HepG2 (cell line): Measurements from ENCODE around the gene COL18A1. TPM values are rescaled to one million over a fixed set of nuclear protein-coding genes. Genes with fewer than 3 reads are reported as not detected.

ENCODE experiments used
- CTCF ChIP-seq: sonication (generic); formaldehyde crosslinking; IDR thresholded peaks from 2 replicates; pipeline ENCODE4 v1.5.0; 2020; ENCODE audit warnings: mild to moderate bottlenecking, missing genetic modification reagents, moderate library complexity
- DMTF1 ChIP-seq: sonication (generic); formaldehyde crosslinking; IDR thresholded peaks from 2 replicates; pipeline ENCODE4 v1.4.0; 2020; ENCODE audit warnings: mild to moderate bottlenecking, missing genetic modification reagents
- FOSL1 ChIP-seq: sonication (generic); formaldehyde crosslinking; IDR thresholded peaks from 2 replicates; pipeline ENCODE4 v1.9.0; 2021; ENCODE audit warnings: missing genetic modification reagents, borderline replicate concordance
- GABPB1 ChIP-seq: IDR thresholded peaks from 2 replicates; pipeline ENCODE4 v1.6.1; 2016; ENCODE audit warnings: mild to moderate bottlenecking, missing genetic modification reagents, moderate library complexity, missing compliant biosample characterization
- GLMP ChIP-seq: sonication (generic); formaldehyde crosslinking; IDR thresholded peaks from 2 replicates; pipeline ENCODE4 v1.9.0; 2021; ENCODE audit warnings: missing genetic modification reagents, mild to moderate bottlenecking, borderline replicate concordance
- KDM2A ChIP-seq: sonication (generic); formaldehyde crosslinking; IDR thresholded peaks from 2 replicates; pipeline ENCODE4 v1.4.0; 2020; ENCODE audit warnings: low read depth, missing genetic modification reagents, borderline replicate concordance
- KDM5B ChIP-seq: sonication (generic); formaldehyde crosslinking; IDR thresholded peaks from 2 replicates; pipeline ENCODE4 v1.4.0; 2020; ENCODE audit warnings: missing genetic modification reagents, mild to moderate bottlenecking, borderline replicate concordance
- LCORL ChIP-seq, 2 experiments: fragments of 450-650 bp in 1 of 2; sonication (generic) in 1 of 2; formaldehyde crosslinking in 1 of 2; IDR thresholded peaks; 2 replicates each; pipeline versions ENCODE4 v1.5.0 to v1.6.1; 2017 to 2020; ENCODE audit warnings: antibody characterized with exemption in 1 of 2, missing genetic modification reagents in 1 of 2
- PATZ1 ChIP-seq: sonication (generic); formaldehyde crosslinking; IDR thresholded peaks from 2 replicates; pipeline ENCODE4 v1.4.0; 2020; ENCODE audit warnings: missing genetic modification reagents
- SKI ChIP-seq: fragments of 450-650 bp; IDR thresholded peaks from one replicate; pipeline ENCODE4 v1.6.1; 2018; ENCODE audit warnings: mild to moderate bottlenecking; ENCODE audit not compliant: partially characterized antibody
- TEAD3 ChIP-seq: optimal IDR thresholded peaks from 2 replicates; pipeline ENCODE3; 2016; ENCODE audit warnings: borderline replicate concordance
- ZBTB7A ChIP-seq: sonication (generic); formaldehyde crosslinking; IDR thresholded peaks from 2 replicates; pipeline ENCODE4 v1.8.0; 2022; ENCODE audit warnings: mild to moderate bottlenecking, missing genetic modification reagents
- ZNF350 ChIP-seq: sonication (generic); formaldehyde crosslinking; IDR thresholded peaks from 2 replicates; pipeline ENCODE4 v1.4.0; 2020; ENCODE audit warnings: mild to moderate bottlenecking, low read depth, missing genetic modification reagents, borderline replicate concordance
- ZNF510 ChIP-seq: sonication (generic); formaldehyde crosslinking; IDR thresholded peaks from 2 replicates; pipeline ENCODE4 v1.4.0; 2020; ENCODE audit warnings: low read depth, mild to moderate bottlenecking, missing genetic modification reagents
- ZNF543 ChIP-seq: sonication (generic); formaldehyde crosslinking; IDR thresholded peaks from 2 replicates; pipeline ENCODE4 v1.4.0; 2020; ENCODE audit warnings: mild to moderate bottlenecking, missing genetic modification reagents
- ZNF678 ChIP-seq: sonication (generic); formaldehyde crosslinking; IDR thresholded peaks from 2 replicates; pipeline ENCODE4 v1.4.0; 2020; ENCODE audit warnings: mild to moderate bottlenecking, missing genetic modification reagents
- ZNF687 ChIP-seq: sonication (generic); formaldehyde crosslinking; IDR thresholded peaks from 2 replicates; pipeline ENCODE4 v1.5.1; 2020; ENCODE audit warnings: mild to moderate bottlenecking, missing genetic modification reagents, moderate library complexity
- polyA plus RNA-seq, 8 experiments: library from polyadenylated mRNA; depleted of rRNA in 3 of 8; stranded (reverse) in 7 of 8; unstranded in 1 of 8; fragments of >200 nt; fragmentation: Illumina TruSeq in 4 of 8; extraction: Trizol in 4 of 8; gene quantifications; 2 replicates each; pipeline versions ENCODE4 v1.2.1 to v1.2.3, GENCODE V29; 2011 to 2016; ENCODE audit warnings: low read depth in 4 of 8, missing spikeins in 1 of 8, mixed read lengths in 1 of 8; ENCODE audit not compliant: insufficient read depth in 1 of 8
- total RNA-seq, 5 experiments: library from RNA; depleted of rRNA; stranded (reverse); fragments of >200 nt; fragmentation: Illumina TruSeq; extraction: Trizol; gene quantifications; 2 replicates each; pipeline ENCODE4 v1.2.3, GENCODE V29; 2016; ENCODE audit warnings: low read depth in 1 of 5

Gene COL18A1
- total and polyA plus RNA-seq, 2 of the 13 experiments (the other 11 are each of a cell fraction or from before 2014, with no cell fraction given), result 79.0 to 102 TPM

- TF ChIP-seq PATZ1 (CRISPR knock-in tag) (peak; percentile 88), ZNF687 (peak; percentile 71; the same call in 1 of the 2 replicates), TEAD3 (CRISPR knock-in tag) (peak; percentile 31), GABPB1 (CRISPR knock-in tag) (peak; percentile 54; the same call in 1 of the 2 replicates), ZNF678 (CRISPR knock-in tag) (0 out of 2 replicates have a peak, but pooled peaks have one; percentile 20), CTCF (CRISPR knock-in tag) (peak; percentile 42), KDM5B (CRISPR knock-in tag) (0 out of 2 replicates have a peak, but pooled peaks have one; percentile 4), ZBTB7A (CRISPR knock-in tag) (0 out of 2 replicates have a peak, but pooled peaks have one; percentile 19), ZNF543 (0 out of 2 replicates have a peak, but pooled peaks have one; percentile 46), FOSL1 (CRISPR knock-in tag) (peak; percentile 47; the same call in 1 of the 2 replicates), GLMP (CRISPR knock-in tag) (no peak), SKI (peak; percentile 7), LCORL (IDR thresholded peaks at IDR 0.05) (no peak), LCORL (CRISPR knock-in tag; IDR thresholded peaks at IDR 0.05) (0 out of 2 replicates have a peak, but pooled peaks have one; percentile 41), KDM2A (CRISPR knock-in tag) (peak; percentile 62; the same call in 1 of the 2 replicates), ZNF350 (no peak), DMTF1 (peak; percentile 80; the same call in 1 of the 2 replicates), ZNF510 (CRISPR knock-in tag) (0 out of 2 replicates have a peak, but pooled peaks have one; percentile 13)
Measured at GRCh38 chr21:45366931-45367401, 38.0 kb upstream of the COL18A1 start (continued).
